NCI-H2081 (cell line): ENCODE results near the gene NKAIN4.
"Not testable (repeated sequence)": the region's sequence is repeated elsewhere in the genome, so short reads cannot be mapped to it uniquely, and the experiment has no call there.

Source experiments
- DNase-seq, 2 experiments: peaks; one replicate each; lab custom pipeline; 2025; lab: John Stamatoyannopoulos, UW

The NKAIN4 gene

GRCh38 chr20:63236116-63236837 is 18.0 kb downstream of the NKAIN4 start:
- DNase-seq = no peak

- no peak for DNase-seq
Measured at GRCh38 chr20:63235399-63235983, 18.8 kb downstream of the NKAIN4 start, which contains the start of gene BIRC7. Gene BIRC7 (plus strand): TSS chr20:63235905. CDS start chr20:63236097, 192 bp downstream.

- no peak for DNase-seq
Measured at GRCh38 chr20:63234693-63235398, 19.4 kb downstream of the NKAIN4 start.

DNA sequence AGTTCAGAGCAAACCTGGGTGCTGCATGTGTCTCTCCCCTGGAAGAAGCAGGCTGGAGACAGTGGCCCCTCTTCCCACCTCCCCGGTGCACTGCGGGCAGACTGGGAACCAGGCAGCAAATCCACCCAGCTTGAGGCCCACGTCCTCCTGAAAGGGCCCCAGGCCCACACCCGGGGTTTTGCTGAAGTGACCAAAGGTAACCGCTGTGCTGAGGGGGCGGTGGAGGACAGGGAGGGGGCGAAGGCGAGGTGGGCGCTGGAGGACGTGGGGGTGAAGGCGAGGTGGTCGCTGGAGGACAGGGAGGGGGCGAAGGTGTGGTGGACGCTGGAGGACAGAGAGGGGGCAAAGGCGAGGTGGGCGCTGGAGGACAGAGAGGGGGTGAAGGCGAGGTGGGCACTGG is 20.3 kb downstream of the NKAIN4 start:
- DNase-seq = no peak

- DNase-seq = no peak
Measured at GRCh38 chr20:63233061-63233344, 21.3 kb downstream of the NKAIN4 start.

GRCh38 chr20:63232235-63233060 is 21.8 kb downstream of the NKAIN4 start:
- DNase-seq = no peak

- peak in 1 of 2 experiments; percentile 6 for DNase-seq
Measured at GRCh38 chr20:63230800-63231268, 23.4 kb downstream of the NKAIN4 start.

DNA sequence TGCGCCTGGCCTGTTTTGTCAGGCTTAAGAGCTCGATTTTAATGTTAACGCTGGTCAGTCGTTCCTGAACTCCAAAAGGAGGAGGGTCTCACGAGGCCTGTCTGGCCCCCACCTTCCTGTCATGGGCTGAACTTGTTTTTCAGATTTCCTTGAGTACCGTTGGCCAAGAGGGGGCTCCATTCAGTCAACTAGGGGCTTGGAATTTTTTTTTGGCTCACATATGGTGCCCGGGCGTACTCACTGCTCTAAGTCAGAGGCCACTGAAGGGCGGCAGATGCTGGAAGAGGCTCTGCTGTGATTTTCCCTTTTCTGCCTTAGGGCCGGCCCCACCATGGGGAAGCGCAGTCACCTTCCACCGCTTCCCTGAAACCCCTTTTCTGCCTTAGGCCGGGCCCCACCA is 25.5 kb downstream of the NKAIN4 start:
- DNase-seq = no peak

DNA sequence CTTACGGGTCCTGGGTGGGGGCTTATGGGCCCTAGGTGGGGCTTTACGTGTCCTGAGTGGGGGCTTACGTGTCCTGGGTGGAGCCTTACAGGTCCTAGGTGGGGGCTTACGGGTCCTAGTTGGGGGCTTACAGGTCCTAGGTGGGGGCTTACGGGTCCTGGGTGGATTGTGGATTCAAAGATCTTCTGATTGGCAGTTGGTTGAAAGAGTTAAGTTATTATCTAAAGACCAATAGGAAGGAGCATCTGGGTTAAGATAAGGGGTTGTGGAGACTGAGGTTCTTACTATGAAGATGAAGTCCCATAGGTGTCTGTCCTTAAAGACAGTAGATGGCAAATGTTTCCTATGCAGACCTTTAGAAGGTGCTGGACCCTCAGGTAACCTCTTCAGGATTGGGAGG is 27.0 kb downstream of the NKAIN4 start:
- no peak for DNase-seq

DNA sequence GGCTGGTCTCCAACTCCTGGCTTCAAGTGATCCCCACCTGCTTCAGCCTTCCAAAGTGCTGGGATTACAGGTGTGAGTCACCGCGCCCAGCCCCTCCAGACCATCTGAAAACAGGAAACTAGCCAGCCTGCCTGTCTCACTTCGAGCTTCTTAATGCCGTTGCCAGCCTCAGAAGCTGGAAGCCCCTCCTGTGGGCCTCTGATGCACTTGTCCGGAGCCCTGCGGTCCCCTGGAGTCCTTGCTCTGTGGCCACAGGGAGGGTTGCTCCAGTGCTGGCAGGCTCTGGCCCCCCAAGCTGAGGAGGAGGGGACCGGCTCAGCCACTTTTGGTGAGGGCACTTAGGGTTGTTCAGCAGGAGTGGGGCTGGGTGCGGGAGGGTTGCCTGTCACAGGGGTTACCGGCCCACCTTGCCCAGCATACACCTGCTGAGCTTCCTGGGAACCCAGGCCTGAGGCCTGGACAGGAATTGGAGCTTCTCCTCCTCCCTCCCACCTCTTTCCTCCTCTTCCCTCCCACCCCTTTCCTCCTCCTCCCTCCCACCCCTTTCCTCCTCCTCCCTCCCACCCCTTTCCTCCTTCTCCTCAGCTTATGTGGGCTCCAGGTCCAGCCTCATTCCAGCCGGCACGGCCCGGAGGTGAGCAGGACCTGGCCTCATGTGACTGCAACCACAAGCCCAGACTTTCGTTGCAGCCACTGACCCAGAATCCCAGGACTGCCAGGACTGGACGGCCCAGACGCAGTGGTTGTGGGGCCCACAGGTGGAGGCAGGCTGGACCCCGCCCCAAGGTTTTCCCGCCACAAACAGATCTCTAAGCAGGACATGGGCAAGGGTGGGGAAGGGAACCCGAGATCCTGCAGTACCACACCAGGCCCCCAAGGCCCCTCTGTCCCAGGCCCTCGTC is 28.0 kb downstream of the NKAIN4 start:
- DNase-seq = no peak

- no peak for DNase-seq
Measured at GRCh38 chr20:63225082-63225454, 29.2 kb downstream of the NKAIN4 start.

GRCh38 chr20:63224412-63225081 is 29.7 kb downstream of the NKAIN4 start:
- peak; percentile 39 to 62 for DNase-seq

DNA sequence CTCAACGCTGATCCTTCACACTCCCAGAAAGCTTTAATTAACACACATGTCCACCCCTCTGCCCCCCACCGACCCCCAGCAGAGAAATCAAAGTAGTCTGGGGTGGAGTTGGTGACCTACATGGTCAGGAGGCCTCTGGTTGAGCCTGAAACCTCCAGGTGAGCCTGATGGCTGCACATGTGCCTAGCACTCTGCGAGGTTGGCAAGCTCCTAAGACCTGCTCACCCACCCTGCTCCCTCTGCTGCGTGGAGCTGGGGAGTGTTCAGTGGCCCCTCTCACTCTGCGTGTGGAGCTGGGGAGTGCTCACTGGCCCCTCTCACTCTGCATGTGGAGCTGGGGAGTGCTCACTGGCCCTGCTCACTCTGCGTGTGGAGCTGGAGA is 30.4 kb downstream of the NKAIN4 start:
- no peak for DNase-seq

DNA sequence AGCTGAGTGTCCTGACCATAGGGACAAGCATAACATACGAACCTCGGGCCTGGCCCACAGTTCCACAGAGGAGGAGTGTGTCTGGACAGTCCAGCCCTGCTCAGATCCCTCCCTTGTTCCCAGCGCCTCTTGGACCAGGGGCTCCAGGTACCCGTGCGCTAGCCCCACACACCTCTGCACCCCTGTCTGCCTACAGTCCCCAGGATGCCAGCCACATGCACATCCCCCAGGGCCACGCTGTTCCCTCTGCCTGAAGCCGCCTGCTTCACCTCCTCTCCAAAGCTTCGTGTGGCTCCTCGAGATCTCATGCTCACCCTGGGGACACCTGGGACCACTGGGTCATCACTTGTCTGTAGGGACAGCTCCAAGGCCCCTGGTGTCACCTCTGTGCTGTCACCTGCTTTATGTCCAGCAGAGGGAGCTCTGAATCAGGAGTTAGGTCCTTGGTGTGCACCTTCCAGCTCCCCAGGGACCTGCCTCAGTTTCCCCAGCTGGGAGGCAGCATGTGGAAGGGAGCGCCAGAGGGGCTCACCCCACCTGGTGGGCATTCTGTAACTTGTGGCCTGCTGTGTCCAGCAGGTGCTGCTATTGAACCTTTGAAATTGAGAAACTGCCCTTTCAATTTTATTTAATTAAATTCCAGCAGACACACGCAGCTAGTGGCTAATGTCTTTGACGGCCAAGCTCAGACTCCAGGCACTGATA is 31.0 kb downstream of the NKAIN4 start:
- DNase-seq = peak in 1 of 2 experiments; percentile 21

DNA sequence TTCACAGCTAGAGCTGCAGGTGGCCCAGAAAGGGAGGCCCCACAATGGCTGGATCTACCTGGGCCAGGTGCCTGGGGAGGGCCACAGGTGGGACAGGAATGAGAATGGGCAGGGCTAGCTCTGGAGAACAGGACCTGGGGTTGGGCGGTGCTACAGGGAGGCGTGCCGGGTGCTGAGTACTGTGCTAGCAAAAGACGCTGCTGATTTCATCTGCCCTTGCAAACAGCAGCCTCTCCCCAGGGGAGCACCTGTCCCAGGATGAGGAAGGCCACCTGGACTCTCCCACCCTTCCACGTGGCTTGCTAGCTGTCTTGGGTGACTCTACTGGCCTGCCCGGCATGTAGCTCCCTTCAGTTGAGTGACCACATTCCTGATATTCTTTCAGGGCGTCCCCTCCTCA is 31.7 kb downstream of the NKAIN4 start:
- DNase-seq = no peak

DNA sequence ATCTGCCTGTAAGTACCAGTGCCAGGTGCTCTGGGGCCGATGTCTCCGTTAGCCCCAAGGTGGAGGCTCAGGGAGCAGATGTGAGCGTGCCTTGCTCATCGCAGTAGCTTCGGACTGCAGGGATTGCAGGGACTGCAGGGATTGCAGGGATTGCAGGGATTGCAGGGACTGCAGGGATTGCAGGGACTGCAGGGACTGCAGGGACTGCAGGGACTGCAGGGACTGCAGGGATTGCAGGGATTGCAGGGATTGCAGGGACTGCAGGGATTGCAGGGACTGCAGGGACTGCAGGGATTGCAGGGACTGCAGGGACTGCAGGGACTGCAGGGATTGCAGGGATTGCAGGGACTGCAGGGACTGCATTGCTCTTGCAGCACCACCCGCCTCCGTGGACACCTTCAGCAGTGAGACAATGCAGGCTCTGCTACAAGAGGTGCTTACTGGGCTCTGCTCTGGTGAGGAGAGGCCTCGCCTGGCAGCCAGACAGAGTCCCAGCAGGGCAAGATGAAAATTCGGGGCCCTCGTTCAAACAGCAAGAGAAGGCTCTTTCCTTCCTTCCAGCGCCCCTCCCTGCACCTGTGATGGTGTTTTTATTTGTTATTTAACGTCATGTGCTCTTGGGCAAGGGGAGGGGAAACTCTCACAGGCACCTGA is 32.7 kb downstream of the NKAIN4 start:
- not testable (repeated sequence) for DNase-seq

- DNase-seq = no peak
Measured at GRCh38 chr20:63220696-63221399, 33.4 kb downstream of the NKAIN4 start.

GRCh38 chr20:63219866-63220521 is 34.3 kb downstream of the NKAIN4 start:
- no peak for DNase-seq
